SK-N-SH treated with all-trans-retinoic acid at 6 μM for 48 hours (cell line): Measurements from ENCODE around the gene PAPPA2.

Source experiments
- ATAC-seq: fragments of 200-7000 bp; cut with Tn5 transposase; 3 replicates; pipeline ENCODE4 v1.9.1; 2020; ENCODE audit warnings: mild to moderate bottlenecking, moderate library complexity
- ARNTL ChIP-seq: fragments of 450-650 bp; formaldehyde crosslinking; IDR thresholded peaks from 2 replicates; pipeline ENCODE4 v1.5.0; 2020; ENCODE audit warnings: low read depth, mild to moderate bottlenecking, moderate library complexity, borderline replicate concordance
- BACH2 ChIP-seq: fragments of 250-450 bp; sonication (Bioruptor Pico); IDR thresholded peaks from 2 replicates; pipeline ENCODE4 v1.9.0; 2021; ENCODE audit warnings: mild to moderate bottlenecking, borderline replicate concordance
- CSDC2 ChIP-seq: fragments of 250-450 bp; sonication (Bioruptor Pico); IDR thresholded peaks from 2 replicates; pipeline ENCODE4 v1.5.0; 2020; ENCODE audit warnings: mild to moderate bottlenecking, moderate library complexity
- CSRNP3 ChIP-seq: fragments of 250-450 bp; sonication (Bioruptor Pico); IDR thresholded peaks from 2 replicates; pipeline ENCODE4 v1.5.1; 2021; ENCODE audit warnings: mild to moderate bottlenecking, moderate library complexity
- ESRRG ChIP-seq: fragments of 250-450 bp; sonication (Bioruptor Pico); IDR thresholded peaks from 2 replicates; pipeline ENCODE4 v1.6.1; 2021; ENCODE audit warnings: mild to moderate bottlenecking
- GLIS3 ChIP-seq: fragments of 250-450 bp; sonication (Bioruptor Pico); IDR thresholded peaks from 2 replicates; pipeline ENCODE4 v1.5.0; 2020; ENCODE audit warnings: mild to moderate bottlenecking, moderate library complexity
- ISL1 ChIP-seq: fragments of 250-450 bp; sonication (Bioruptor Pico); IDR thresholded peaks from 2 replicates; pipeline ENCODE4 v2.1.2; 2022; ENCODE audit warnings: mild to moderate bottlenecking, moderate library complexity
- OSR1 ChIP-seq: fragments of 250-450 bp; sonication (Bioruptor Pico); IDR thresholded peaks from 2 replicates; pipeline ENCODE4 v1.8.0; 2022; ENCODE audit warnings: moderate library complexity, mild to moderate bottlenecking, inconsistent platforms
- PATZ1 ChIP-seq: fragments of 250-450 bp; sonication (Bioruptor Pico); IDR thresholded peaks from 2 replicates; pipeline ENCODE4 v1.8.0; 2020; ENCODE audit warnings: mild to moderate bottlenecking, moderate library complexity, borderline replicate concordance
- POU6F1 ChIP-seq: fragments of 250-450 bp; sonication (Bioruptor Pico); IDR thresholded peaks from 2 replicates; pipeline ENCODE4 v1.8.0; 2021; ENCODE audit warnings: low read depth, mild to moderate bottlenecking, moderate library complexity, borderline replicate concordance
- RARB ChIP-seq: fragments of 250-450 bp; sonication (Bioruptor Pico); IDR thresholded peaks from 2 replicates; pipeline ENCODE4 v1.8.0; 2021; ENCODE audit warnings: mild to moderate bottlenecking, moderate library complexity
- SNAI2 ChIP-seq: fragments of 250-450 bp; sonication (Bioruptor Pico); IDR thresholded peaks from 2 replicates; pipeline ENCODE4 v1.5.0; 2020; ENCODE audit warnings: mild to moderate bottlenecking, moderate library complexity
- TCF4 ChIP-seq: fragments of 250-450 bp; sonication (Bioruptor Pico); IDR thresholded peaks from 2 replicates; pipeline ENCODE4 v1.8.0; 2021; ENCODE audit warnings: mild to moderate bottlenecking, moderate library complexity, borderline replicate concordance
- TOX ChIP-seq: fragments of 250-450 bp; sonication (Bioruptor Pico); IDR thresholded peaks from 2 replicates; pipeline ENCODE4 v1.8.0; 2021; ENCODE audit warnings: mild to moderate bottlenecking, moderate library complexity, borderline replicate concordance
- TSHZ2 ChIP-seq: fragments of 250-450 bp; sonication (Bioruptor Pico); IDR thresholded peaks from 2 replicates; pipeline ENCODE4 v1.5.0; 2020; ENCODE audit warnings: mild to moderate bottlenecking, moderate library complexity
- ZC3H10 ChIP-seq: fragments of 250-450 bp; sonication (Bioruptor Pico); IDR thresholded peaks from 2 replicates; pipeline ENCODE4 v1.5.1; 2021; ENCODE audit warnings: mild to moderate bottlenecking, moderate library complexity
- ZFP30 ChIP-seq: fragments of 450-650 bp; formaldehyde crosslinking; IDR thresholded peaks from 2 replicates; pipeline ENCODE4 v1.5.0; 2022; ENCODE audit warnings: mild to moderate bottlenecking, moderate library complexity
- ZNF565 ChIP-seq: fragments of 450-650 bp; formaldehyde crosslinking; conservative IDR thresholded peaks from 2 replicates; pipeline ENCODE4 v1.5.0; 2020; ENCODE audit warnings: low read depth, mild to moderate bottlenecking, moderate library complexity
- ZNF70 ChIP-seq: fragments of 450-650 bp; formaldehyde crosslinking; IDR thresholded peaks from 2 replicates; pipeline ENCODE4 v1.5.0; 2020; ENCODE audit warnings: mild to moderate bottlenecking, moderate library complexity

The PAPPA2 gene

GRCh38 chr1:176801514-176802020, 338.6 kb downstream of the PAPPA2 start:
- ATAC-seq: no peak
- no peak for TF ChIP-seq TCF4 (CRISPR knock-in tag)
- TF ChIP-seq ISL1: no peak
- no peak for TF ChIP-seq POU6F1 (CRISPR knock-in tag)
- TF ChIP-seq PATZ1 (CRISPR knock-in tag): no peak
- no peak for TF ChIP-seq BACH2 (CRISPR knock-in tag)
- no peak for TF ChIP-seq ESRRG (CRISPR knock-in tag)
- no peak for TF ChIP-seq ZNF565 (CRISPR knock-in tag)
- TF ChIP-seq TOX (CRISPR knock-in tag): no peak
- no peak for TF ChIP-seq ZFP30 (CRISPR knock-in tag)
- no peak for TF ChIP-seq TSHZ2 (CRISPR knock-in tag)

- no peak for ATAC-seq
Measured at GRCh38 chr1:176802316-176802715, 339.3 kb downstream of the PAPPA2 start.

GRCh38 chr1:176803042-176803441, 340.1 kb downstream of the PAPPA2 start:
- no peak for ATAC-seq
- TF ChIP-seq CSDC2 (CRISPR knock-in tag) (no peak), ARNTL (no peak), BACH2 (CRISPR knock-in tag) (no peak), RARB (no peak), PATZ1 (CRISPR knock-in tag) (no peak), ZNF70 (no peak), ZFP30 (CRISPR knock-in tag) (no peak), TOX (CRISPR knock-in tag) (no peak), GLIS3 (CRISPR knock-in tag) (no peak), TSHZ2 (CRISPR knock-in tag) (no peak), TCF4 (CRISPR knock-in tag) (no peak), CSRNP3 (CRISPR knock-in tag) (no peak), POU6F1 (CRISPR knock-in tag) (no peak), ZC3H10 (CRISPR knock-in tag) (no peak)

More at GRCh38 chr1:176802316-176802715, 339.3 kb downstream of the PAPPA2 start:
- TF ChIP-seq ESRRG (CRISPR knock-in tag) (no peak), ARNTL (no peak), ZNF70 (no peak), SNAI2 (CRISPR knock-in tag) (no peak), ZC3H10 (CRISPR knock-in tag) (no peak), OSR1 (CRISPR knock-in tag) (no peak)
